Stomach (tissue), 9 donors: ENCODE measurements around the gene UBAC2. TPM values are rescaled to one million over a fixed set of nuclear protein-coding genes. Genes with fewer than 3 reads are reported as not detected.

ENCODE experiments used
- DNase-seq, 2 donors: peaks; one replicate each; pipeline versions ENCODE4 v3.0.0 to v3.0.0-alpha.2; 2013 to 2019
- H3K27ac ChIP-seq, 5 donors: fragments of 200-600 bp in 4 of 5; sonication (generic) in 4 of 5; one replicate each; pipeline ENCODE4 v1.5.1; 2013 to 2019; ENCODE audit warnings: mild to moderate bottlenecking in 1 of 5, moderate library complexity in 1 of 5
- H3K27me3 ChIP-seq, 3 donors: fragments of 200-600 bp; sonication (generic); one replicate each; pipeline ENCODE4 v1.5.1; 2017 to 2019; ENCODE audit warnings: mixed run types in 1 of 3
- H3K36me3 ChIP-seq, 4 donors: fragments of 200-600 bp; sonication (generic); 1 replicate in 3 of 4; 2 replicates in 1 of 4; pipeline ENCODE4 v1.5.1; 2016 to 2019
- H3K4me1 ChIP-seq, 4 donors: fragments of 200-600 bp; sonication (generic); one replicate each; pipeline ENCODE4 v1.5.1; 2016 to 2019
- H3K4me3 ChIP-seq, 4 donors: fragments of 200-600 bp; sonication (generic) in 3 of 4; one replicate each; pipeline ENCODE4 v1.5.1; 2016 to 2019; ENCODE audit warnings: mild to moderate bottlenecking in 1 of 4
- H3K9me3 ChIP-seq, 4 donors: fragments of 200-600 bp; sonication (generic); one replicate each; pipeline ENCODE4 v1.5.1; 2016 to 2019
- EP300 ChIP-seq: sonication (generic); formaldehyde crosslinking; IDR thresholded peaks from one replicate; pipeline ENCODE4 v1.6.1; 2017; ENCODE audit warnings: antibody characterized with exemption
- POLR2A ChIP-seq, 4 donors: fragments of 450-650 bp; IDR thresholded peaks; one replicate each; pipeline ENCODE4 v1.6.1; 2016; ENCODE audit warnings: antibody characterized with exemption in 4 of 4, control low read depth in 2 of 4, mild to moderate bottlenecking in 1 of 4, moderate library complexity in 1 of 4
- POLR2AphosphoS5 ChIP-seq, 3 donors: sonication (generic); formaldehyde crosslinking; IDR thresholded peaks; one replicate each; pipeline ENCODE4 v1.6.1; 2016; ENCODE audit warnings: antibody characterized with exemption in 3 of 3
- WGBS, 5 donors: extraction: QIAGEN DNeasy Blood & Tissue Kit in 3 of 5; methylation state at CpG; one replicate each; pipeline versions ENCODE4 v1.1.5 to v1.1.7; 2013 to 2018; 5-methylcytosine and 5-hydroxymethylcytosine counted together
- intact Hi-C: fragments of 100-400 bp; cut with DNase I; formaldehyde crosslinking; loops from one replicate; pipeline ENCODE4 v1.15.1; 2023; ENCODE audit warnings: low total_unique reads
- polyA plus RNA-seq, 3 donors: library from polyadenylated mRNA; stranded (reverse); fragments of 200-250 nt; gene quantifications; one replicate each; pipeline ENCODE4 v1.2.3, GENCODE V29; 2013
- total RNA-seq, 5 donors: library from RNA; depleted of rRNA; stranded (reverse); fragments of >200 nt; gene quantifications; one replicate each; pipeline versions ENCODE4 v1.1.0 to v1.2.3, GENCODE V29; 2014 to 2016
- TF ChIP-seq, protein P1 (sequence below), 7 experiments: fragments of 450-650 bp in 4 of 7; fragments of 200-600 bp in 3 of 7; sonication (generic) in 3 of 7; IDR thresholded peaks; one replicate each; pipeline ENCODE4 v1.5.1; 2016 to 2019; ENCODE audit warnings: antibody characterized with exemption in 7 of 7, control low read depth in 2 of 7, mild to moderate bottlenecking in 1 of 7
- donor health status: healthy with polysubstance abuse.
- donor health status: Bipolar disorder and iron deficiency.
- donor health status: healthy.

Gene UBAC2
- total and polyA plus RNA-seq, 8 donors, result 18.1 to 68.8 (median 40.1) TPM

DNA sequence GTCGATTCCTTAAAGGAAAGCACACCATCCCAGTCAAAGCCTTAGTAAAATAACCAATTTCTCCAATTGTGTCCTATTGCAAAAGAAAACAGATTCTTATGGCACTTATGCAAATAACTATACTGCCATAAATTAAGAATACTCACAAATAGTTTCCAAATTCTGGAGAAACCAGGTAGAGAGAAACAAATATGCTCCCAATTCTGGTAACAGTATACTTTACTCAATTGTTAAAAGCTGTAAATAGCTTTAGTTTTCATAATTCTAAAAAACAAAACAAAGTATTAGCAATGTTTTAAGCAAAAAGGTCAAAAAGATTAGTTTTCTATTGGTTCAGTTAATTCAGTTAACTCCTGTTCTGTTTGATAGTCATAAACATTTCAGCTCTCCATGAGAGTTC is 18.2 kb upstream of the UBAC2 start:
- Histone ChIP-seq H3K4me1 (no peaks in the 10 kb centered on the region), H3K9me3 (peaks cover 0 to 17% (median 5%) of the 10 kb centered on the region in 4 donors), H3K27ac (no peak overlapping the region), H3K36me3 (no peaks in the 10 kb centered on the region), H3K27me3 (no peaks in the 10 kb centered on the region), H3K4me3 (no peak overlapping the region)
- TF ChIP-seq POLR2AphosphoS5 (IDR thresholded peaks at IDR 0.05) (no peak), POLR2A (IDR thresholded peaks at IDR 0.05) (no peak), EP300 (no peak)
- TF ChIP-seq, protein P1, sequence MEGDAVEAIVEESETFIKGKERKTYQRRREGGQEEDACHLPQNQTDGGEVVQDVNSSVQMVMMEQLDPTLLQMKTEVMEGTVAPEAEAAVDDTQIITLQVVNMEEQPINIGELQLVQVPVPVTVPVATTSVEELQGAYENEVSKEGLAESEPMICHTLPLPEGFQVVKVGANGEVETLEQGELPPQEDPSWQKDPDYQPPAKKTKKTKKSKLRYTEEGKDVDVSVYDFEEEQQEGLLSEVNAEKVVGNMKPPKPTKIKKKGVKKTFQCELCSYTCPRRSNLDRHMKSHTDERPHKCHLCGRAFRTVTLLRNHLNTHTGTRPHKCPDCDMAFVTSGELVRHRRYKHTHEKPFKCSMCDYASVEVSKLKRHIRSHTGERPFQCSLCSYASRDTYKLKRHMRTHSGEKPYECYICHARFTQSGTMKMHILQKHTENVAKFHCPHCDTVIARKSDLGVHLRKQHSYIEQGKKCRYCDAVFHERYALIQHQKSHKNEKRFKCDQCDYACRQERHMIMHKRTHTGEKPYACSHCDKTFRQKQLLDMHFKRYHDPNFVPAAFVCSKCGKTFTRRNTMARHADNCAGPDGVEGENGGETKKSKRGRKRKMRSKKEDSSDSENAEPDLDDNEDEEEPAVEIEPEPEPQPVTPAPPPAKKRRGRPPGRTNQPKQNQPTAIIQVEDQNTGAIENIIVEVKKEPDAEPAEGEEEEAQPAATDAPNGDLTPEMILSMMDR (IDR thresholded peaks at IDR 0.05), result no peak
- intact Hi-C loops, result loop anchor here (5.0 kb wide), 1 partner anchor 245 kb away; no protein-coding TSS in a partner anchor
- 95 to 100% (median 100%) methylated on average over 1 of the region's 1 CpG for WGBS, 5 donors
- DNase-seq, result no peak

DNA sequence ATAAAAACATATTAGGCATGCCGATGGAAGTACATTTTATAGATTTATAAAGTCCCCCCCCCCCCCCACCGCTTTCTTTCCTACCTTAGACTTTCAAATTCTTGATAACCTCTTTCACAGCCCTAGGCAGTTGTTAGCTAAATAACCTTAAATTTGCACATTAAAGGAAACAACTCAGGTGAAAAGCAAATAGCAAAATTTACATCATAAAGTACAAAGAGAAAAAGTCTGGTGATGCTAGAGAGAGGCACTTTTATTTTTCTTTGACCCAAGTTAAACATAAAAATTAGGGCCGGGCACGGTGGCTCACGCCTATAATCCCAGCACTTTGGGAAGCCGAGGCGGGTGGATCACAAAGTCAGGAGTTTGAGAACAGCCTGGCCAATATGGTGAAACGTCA is 15.0 kb upstream of the UBAC2 start:
- Histone ChIP-seq H3K4me3 (no peak overlapping the region), H3K27me3 (peaks cover 0 to 6% (median 0%) of the 10 kb centered on the region in 3 donors), H3K27ac (no peak overlapping the region), H3K4me1 (no peaks in the 10 kb centered on the region), H3K36me3 (no peaks in the 10 kb centered on the region), H3K9me3 (peaks cover 0 to 17% (median 5%) of the 10 kb centered on the region in 4 donors)
- TF ChIP-seq POLR2AphosphoS5 (IDR thresholded peaks at IDR 0.05), result no peak
- no peak for TF ChIP-seq EP300
- TF ChIP-seq, protein P1 (IDR thresholded peaks at IDR 0.05), result no peak
- no peak for TF ChIP-seq POLR2A (IDR thresholded peaks at IDR 0.05)
- DNase-seq, result no peak
- intact Hi-C loops, result no loop called here
- WGBS, 5 donors, result 60 to 76% (median 71%) methylated on average over 8 of the region's 8 CpGs

DNA sequence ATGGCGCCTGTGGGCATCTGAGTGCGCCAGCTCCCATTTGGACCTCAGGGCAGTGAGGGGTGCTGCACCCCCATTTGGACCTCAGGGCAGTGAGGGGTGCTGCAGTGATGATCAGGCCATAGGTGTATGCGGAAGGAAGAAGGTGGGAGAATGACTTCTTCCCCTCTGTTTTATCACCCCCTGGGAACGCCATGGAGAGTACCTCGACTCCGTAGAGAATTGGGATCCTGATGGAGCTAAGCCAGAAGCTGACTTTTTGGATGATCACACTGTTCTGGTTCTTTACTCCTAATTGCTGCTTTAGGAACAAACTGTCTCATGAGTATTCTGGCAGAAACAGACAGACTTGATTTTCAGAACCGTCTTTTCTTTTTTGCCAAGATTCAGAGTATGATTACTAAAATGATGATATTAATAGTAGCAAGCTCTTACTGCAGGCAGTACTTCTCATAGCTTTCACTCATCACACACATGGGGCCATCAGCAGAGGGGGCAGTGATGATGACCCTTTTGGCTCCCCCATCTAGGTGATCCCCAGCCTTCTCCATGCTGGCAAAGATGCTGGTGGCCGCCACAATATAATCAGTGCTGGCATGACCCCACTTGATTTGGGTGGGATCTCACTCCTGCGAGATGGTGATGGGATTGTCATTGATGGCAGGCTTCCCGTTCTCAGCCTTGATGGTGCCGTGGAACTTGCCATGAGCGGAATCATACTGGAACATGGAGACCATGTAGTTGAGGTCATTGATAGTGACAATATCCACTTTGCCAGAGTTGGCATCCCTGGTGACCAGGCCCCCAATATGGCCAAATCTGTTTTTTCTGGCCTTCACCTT is 10.3 kb upstream of the UBAC2 start:
- H3K27me3 ChIP-seq, result peaks cover 0 to 6% (median 0%) of the 10 kb centered on the region in 3 donors
- TF ChIP-seq POLR2AphosphoS5 (IDR thresholded peaks at IDR 0.05), result no peak
- TF ChIP-seq, protein P1 (IDR thresholded peaks at IDR 0.05), result no peak
- TF ChIP-seq EP300, result no peak
- TF ChIP-seq POLR2A (IDR thresholded peaks at IDR 0.05), result no peak
- no peak overlapping the region for H3K27ac ChIP-seq
- H3K4me3 ChIP-seq, result no peak overlapping the region
- 91 to 94% (median 93%) methylated on average over 12 of the region's 12 CpGs for WGBS, 5 donors
- peaks cover 0 to 18% (median 13%) of the 10 kb centered on the region in 4 donors for H3K4me1 ChIP-seq
- no peaks in the 10 kb centered on the region for H3K9me3 ChIP-seq
- intact Hi-C loops, result no loop called here
- no peaks in the 10 kb centered on the region for H3K36me3 ChIP-seq
- DNase-seq, result no peak

DNA sequence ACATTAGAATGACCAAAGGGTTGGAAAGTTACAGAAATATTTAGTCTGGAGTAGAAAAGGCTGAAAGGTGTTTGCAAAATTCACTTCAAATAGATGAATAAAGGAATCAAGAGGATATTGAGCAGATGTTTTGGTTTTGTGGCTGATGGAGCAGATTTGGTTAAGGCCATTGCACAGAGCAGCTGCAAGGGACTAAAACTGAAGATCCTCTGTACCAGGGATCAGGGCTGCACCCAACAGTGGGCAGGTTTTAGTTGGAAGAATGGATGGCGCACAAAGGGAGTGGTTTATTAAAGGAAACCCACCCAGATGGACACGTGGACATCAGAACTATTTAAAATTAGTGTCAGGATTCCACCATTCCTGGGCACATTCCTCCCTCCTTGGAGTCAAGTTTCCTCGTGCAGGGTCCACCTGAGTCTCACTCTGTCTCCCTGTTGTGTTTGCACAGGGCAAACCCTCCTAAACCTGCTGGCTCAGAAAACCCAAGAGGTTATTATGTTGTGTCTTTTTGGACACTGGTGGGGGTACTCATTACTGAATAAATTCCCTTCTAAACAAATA is 9.2 kb upstream of the UBAC2 start:
- no peak overlapping the region for H3K4me3 ChIP-seq
- no peak for DNase-seq
- TF ChIP-seq, protein P1 (IDR thresholded peaks at IDR 0.05), result no peak
- TF ChIP-seq EP300, result no peak
- TF ChIP-seq POLR2A (IDR thresholded peaks at IDR 0.05), result no peak
- no peak for TF ChIP-seq POLR2AphosphoS5 (IDR thresholded peaks at IDR 0.05)

More for the DNA sequence above, 9.2 kb upstream of the UBAC2 start:
- Histone ChIP-seq H3K9me3 (no peaks in the 10 kb centered on the region), H3K36me3 (no peaks in the 10 kb centered on the region), H3K27me3 (peaks cover 0 to 6% (median 0%) of the 10 kb centered on the region in 3 donors), H3K27ac (peak overlapping the region in 2 of 5 donors; percentile 6 to 47), H3K4me1 (peaks cover 0 to 18% (median 13%) of the 10 kb centered on the region in 4 donors)
- 37 to 52% (median 42%) methylated on average over 3 of the region's 3 CpGs for WGBS, 5 donors
- intact Hi-C loops, result no loop called here
